GM19043 (cell line): ENCODE data around the gene TRIM9.
"Not testable (repeated sequence)": the region's sequence is repeated elsewhere in the genome, so short reads cannot be mapped to it uniquely, and the experiment has no call there.

Source experiments
- ATAC-seq: cut with Tn5 transposase; IDR thresholded peaks from one replicate; pipeline ENCODE4 v1.9.1; 2021; ENCODE audit warnings: low read depth; ENCODE audit not compliant: unreplicated experiment

TRIM9 gene

DNA sequence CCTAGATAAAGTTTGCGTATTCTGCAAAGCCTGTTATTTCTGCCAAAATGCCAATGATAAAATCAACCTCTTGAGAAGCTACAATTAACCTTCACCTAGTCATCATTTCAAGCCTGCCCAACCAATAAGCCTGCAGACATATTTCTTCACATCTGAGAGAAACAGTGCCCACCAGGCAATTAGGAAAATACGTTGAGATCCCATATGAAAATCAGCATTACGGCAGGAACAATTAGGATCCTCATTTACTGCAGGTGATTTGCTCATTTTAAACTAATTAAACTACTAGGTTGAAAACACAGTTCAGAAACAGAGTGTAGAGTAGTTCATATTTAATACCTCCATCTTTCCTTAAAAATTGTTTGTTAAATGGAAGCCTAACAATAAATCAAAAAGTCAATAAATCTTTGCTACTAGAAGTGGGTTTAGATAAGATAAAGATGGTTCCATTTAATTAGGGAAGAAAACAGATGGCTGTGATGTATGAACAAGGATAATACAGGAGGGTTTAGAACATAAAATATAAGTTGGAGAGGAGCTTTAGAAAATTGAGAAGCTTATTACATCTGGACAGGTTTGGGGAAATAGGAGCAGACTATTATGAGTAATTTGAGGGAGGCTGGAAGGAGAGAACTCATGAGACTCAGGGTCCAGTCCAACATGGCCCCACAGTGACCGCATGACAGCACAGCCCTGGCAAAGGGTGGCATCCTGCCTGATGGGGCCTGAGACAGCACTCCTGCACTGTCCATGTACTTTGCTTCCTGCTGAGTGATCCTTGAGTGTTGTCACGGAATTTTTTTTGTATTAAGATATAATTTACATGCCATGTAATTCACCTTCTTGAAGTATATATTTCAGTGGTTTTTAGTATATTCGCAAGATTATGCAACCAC is 123.8 kb downstream of the TRIM9 start:
- no peak for ATAC-seq

DNA sequence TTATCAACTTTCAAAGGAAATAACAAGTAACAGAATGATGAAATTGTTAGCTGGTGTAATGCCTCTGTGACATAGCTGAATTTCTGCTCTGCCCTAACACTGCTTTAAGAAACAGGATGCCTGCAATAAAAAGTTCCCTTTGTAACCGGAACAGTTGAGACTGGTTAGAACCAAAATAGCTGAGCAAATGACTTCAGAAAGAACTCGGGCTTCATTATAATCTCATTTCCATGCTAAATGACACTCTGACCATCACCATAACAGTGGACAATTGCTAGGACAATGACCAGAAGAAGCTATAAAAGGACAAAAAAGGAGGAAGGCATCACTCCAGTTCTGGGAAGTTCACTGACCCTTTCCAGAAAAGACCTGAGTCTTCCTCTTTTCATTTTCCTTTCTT is 127.1 kb downstream of the TRIM9 start:
- no peak for ATAC-seq

DNA sequence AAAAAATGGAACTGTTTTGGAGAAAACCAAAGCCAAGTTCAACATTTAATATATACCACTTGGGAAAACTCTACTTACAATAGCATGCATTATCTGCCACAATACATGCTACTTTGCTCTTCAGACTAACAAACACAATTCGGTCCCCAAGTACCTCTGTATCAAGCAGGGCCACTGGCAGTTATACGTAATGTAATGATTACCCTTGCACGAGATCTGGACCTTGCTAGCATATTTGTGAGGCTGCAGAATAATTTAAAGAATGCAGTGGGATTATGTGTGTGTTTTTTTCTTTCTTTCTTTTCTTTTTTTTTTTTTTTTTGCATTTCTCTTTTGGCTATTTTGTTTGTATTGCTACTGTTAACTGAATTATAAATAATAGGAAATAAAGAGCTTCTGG is 127.8 kb downstream of the TRIM9 start:
- ATAC-seq, result no peak

DNA sequence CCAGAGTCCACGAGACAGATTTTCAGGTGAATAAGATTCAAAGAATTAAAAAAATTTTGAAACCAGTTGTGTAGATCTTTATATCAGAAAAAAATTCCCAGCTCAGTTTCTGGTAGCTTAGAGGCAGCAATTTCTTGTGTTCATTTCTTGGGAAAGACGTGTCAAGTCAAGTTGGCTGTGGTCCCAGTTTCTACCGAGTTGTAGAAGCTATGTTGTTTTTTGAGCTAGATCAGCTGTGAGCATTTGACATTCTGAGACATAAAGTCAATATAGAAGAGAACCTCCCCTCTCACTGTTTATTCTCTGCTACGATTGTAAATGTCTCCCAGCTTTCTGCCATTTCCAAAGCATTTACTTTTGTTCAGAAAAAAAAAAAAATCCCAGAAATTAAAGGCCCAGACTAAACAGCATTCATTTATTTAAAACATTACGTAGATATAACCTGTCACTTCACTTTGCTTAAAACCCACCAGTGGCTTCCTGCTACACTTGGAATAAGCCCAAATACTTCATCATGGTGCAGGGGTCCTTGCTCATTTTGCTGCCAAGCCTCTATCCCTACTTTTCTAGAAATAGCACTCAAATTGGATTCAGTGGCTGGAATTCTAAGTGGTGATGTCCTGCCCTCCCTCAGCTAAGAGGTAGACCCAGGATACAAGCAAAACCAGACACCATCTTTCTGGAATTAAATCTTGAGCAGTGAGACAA is 130.1 kb downstream of the TRIM9 start:
- ATAC-seq, result no peak

DNA sequence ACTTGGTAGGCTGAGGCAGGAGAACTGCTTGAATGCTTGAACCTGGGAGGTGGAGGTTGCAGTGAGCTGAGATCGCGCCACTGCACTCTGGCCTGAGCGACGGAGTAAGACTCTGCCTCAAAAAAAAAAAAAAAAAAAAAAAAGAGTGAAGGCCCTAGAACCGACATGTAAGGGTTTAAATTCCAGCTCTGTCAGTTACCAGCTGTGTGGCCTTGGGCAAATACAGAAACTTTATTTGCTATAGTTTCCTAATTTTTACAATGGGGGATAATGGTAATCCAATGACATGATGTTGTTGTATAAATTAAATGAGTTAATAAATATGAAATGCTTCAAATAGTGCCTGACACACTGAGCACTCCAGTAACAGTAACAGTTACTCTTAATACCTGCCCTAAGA is 131.0 kb downstream of the TRIM9 start:
- ATAC-seq, result no peak

DNA sequence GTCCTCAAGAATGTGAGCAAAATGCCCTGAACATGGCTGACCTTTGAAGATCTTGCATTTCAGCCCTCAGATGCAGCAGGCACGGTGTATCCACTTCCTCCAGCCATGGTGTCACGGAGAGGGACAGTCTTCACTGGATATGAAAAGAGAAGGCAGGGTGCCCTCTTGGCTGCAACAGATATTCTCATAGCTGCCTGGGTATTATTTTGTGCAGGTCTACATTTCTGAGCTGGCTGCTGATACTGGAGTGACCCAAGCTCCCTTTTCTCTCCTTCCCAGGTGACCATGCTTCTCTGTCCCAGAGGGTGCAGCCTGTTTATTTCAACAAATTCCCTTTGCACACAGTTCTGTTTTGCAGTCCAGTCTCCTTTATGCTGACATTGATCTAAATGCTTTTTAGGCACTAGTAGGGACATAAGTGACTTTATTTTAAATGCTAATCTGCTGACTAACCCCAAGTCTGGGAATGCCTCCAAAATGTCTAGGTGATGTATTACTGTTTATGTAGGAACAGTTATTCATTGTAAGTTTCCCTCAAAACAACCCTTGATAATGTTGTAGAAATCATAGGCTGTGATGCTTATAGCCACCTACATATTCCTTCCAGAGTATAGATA is 133.2 kb downstream of the TRIM9 start:
- ATAC-seq, result no peak

DNA sequence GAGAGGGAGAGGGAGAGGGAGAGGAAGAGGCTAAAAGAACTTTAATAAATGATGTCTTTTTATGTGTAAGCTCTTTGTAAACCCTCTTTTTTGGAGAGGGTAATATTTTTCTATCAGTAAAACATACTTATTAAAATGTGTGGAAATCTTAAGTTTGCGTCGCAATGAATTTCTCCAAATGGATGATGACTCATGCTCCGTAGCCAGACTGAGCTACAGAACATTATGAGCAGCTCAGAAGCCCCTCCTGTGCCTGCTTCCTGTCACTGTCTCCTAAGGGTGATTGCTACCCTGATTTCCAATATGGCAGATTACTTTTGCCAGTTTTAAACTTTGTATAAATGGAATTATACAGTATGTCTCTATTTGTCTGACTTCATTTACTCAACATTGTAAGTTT is 137.6 kb downstream of the TRIM9 start:
- no peak for ATAC-seq

DNA sequence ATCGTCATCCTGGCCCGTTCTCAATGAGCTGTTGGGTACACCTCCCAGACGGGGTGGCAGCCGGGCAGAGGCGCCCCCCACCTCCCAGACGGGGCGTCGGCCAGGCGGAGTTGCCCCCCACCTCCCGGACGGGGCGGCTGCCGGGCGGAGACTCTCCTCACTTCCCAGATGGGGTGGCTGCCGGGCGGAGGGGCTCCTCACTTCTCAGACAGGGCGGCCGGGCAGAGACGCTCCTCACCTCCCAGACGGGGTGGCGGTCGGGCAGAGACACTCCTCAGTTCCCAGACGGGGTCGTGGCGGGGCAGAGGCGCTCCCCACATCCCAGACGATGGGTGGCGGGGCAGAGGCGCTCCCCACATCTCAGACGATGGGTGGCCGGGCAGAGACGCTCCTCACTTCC is 138.5 kb downstream of the TRIM9 start:
- ATAC-seq, result not testable (repeated sequence)

DNA sequence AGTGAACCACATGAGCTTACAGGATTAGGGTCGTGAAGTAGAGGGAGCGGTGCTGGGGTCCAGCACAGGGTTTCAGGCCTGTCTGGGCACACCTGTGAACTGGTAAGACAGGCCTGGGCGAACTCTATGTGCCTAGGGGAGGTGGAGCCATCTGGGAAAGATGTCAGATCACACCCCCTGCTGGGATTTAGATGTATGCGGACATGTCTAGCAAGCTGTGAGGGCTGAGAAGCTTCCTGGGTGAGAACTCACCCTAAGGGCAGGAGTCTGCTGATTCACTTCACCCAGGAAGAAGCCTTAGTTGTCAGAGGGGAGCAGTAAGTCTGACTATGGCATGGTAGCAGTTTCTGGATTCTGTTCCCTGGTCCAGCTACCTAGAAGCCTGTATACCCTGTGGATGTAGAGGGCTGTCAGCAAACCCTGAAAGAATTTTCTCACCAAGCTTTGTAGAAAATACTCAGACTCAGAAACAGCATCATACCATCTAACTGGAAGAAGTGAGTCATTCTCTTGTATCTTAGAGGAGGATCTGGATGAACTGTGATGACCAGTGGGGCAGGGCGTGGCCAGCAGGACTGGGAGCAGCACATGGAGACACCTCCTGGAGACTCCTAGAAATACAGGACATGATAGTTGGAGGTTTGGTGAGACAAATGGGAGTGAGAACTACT is 139.4 kb downstream of the TRIM9 start:
- ATAC-seq, result no peak

DNA sequence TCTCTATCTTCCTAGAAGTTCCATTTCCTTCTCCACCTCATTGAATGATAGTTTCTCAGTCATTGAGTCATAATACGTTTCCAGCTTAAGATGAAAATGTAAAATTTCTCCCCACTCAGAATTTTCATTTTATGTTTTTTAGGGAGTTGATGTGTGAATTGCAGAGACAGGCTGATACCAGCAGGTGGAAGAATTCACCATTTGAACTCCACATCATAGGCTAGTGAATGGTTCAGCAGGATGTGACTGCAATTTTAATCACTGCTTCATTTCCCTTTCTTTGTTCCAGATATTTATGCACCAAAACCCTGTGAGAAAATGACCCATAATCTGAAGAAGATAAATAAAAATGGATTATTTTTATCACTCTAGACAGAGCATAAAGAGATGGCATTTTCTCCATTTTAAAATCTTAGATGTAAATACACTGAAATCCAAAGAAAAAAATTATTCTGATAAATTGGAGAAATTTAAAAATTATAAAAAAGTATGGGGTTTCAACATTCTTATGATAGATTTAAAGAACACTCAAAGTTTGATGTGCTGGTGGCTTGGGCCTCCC is 140.0 kb downstream of the TRIM9 start:
- no peak for ATAC-seq

DNA sequence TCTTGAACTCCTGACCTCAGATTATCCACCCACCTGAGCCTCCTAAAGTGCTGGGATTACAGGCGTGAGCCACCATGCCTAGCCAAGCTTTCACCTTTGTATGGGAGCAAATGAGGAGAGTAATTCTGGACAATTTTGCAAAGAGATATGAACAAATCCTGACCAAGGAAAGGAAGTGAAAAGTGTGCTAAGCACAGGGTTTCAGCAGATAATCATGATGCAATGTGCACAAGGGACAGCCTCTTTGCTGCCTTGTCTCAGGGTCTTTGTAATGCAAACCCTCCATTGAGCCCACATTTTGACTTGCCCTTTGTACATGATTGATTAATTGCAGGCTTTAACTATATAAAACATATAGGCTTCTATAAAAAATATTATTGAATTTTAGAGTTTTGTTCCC is 141.4 kb downstream of the TRIM9 start:
- ATAC-seq, result no peak

DNA sequence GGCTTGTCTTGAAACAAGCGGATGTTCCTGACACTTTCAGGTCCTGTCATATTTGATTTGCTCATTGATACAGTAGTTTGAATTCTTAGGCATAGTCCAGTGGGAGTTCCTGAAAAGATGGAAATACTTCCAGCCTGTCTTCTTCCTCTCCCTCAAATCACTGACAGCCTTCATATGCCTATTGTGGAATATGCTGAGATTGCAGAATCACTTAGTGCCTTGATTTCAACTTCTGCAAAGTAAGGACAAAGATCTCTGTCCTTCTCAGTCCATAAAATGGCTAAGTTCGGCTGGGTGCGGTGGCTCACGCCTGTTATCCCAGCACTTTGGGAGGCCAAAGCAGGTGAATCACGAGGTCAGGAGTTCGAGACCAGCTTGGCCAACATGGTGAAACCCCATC is 143.9 kb downstream of the TRIM9 start:
- no peak for ATAC-seq

DNA sequence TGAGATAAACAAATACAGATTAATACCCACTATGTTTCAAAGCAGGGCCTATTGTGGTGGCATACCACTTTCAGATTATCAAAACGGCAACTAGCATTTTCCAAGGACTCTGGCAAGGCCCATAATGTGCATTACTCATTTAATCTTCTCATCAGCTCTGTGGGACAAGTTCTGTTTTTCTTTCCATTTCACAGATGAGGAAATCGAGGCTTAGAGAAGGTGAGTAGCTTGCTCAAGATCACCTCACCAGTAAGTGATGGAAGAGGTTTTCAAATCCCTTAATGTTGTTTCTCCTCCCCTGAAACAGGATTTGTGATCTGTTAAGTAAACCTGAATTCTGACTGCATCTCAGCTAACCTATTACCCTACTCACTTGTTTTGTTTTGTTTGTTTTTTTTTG is 146.7 kb downstream of the TRIM9 start:
- ATAC-seq, result no peak

DNA sequence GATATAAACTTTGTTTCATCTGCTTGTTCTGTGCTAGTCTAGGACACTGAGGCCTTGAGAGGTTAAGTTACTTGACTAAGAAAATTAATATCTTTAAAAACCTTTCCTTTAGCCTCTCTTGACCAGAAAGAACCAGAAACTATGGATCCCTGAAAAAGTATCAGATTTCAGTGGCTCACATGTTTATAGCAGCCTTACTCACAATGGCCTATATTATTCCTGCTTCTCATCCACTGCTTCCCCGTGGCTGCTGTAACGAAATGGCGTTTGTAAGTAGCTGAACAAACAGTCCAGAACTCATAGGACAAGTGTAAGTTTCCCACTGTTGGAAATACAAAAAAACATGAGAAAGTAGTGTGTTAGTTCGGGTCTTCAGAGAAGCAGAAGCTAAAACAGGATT is 147.5 kb downstream of the TRIM9 start:
- ATAC-seq, result no peak

DNA sequence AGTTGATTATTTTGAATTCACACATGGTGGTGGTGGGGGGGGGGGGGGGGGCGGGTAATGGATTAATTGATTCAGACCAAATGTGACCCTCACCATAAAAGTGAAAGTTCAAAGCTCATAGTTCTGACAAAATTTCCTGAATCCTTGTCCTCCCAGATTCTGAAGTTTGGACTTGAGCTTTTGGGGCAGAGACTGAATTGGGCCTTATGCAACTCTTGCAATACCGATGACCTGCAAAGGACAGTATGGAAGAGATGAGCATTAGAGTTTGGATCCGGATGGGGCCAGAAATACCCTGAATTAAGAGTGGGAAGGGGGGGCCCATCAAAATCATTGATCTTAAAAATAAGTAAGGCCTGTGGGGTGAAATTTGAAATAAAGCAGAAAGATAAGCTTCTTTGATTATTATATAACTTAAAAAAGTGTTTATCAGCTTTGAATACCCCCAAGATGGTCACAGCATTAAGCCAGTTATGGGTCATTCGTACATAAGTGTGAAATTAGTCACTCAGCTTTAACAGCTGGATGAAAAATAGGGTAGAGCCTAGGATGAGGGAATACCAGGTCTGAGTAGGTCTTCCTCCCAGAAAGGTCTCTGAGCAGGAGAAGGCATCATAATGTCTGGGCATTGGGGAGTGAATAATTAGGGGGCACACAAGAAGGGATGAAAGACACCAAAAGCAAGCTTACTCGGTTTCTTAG is 148.5 kb downstream of the TRIM9 start:
- no peak for ATAC-seq

DNA sequence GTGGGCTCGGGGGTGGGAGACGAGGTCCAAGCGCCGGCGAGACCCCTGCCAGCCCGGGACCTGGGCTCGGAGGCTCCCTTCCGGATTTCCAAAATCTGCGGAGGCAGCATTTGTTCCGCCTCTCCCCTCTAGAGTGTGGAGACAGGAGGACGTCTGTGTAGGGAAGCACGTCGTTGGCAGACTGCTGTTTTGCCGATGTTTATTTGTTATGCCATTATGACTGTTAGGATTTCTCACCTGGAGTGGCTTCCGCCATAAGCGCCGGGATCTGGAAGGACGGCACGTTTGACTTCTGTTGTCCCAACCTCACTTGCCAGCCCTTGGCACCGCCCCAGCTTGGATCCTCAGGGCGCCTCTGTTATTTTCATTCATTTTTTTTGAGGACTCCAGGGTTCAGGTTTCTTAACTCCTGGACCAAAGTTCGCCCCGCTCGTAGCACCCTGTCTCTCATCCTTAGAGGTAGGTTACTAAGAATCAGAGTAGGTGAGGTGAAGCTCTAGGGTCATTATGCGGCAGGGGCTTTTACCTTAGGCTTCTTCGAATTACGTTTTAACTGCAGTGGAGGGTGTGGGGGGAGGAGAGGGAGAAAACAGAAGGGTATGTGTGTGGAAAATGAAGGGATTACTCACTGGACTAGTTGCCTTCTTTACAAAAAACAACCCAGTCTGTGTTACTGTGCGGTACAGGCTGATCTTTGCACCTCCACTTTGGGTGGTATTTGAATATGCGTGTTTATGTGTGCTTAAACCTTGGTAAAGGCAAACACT is 150.1 kb downstream of the TRIM9 start:
- ATAC-seq, result peak; percentile 27

DNA sequence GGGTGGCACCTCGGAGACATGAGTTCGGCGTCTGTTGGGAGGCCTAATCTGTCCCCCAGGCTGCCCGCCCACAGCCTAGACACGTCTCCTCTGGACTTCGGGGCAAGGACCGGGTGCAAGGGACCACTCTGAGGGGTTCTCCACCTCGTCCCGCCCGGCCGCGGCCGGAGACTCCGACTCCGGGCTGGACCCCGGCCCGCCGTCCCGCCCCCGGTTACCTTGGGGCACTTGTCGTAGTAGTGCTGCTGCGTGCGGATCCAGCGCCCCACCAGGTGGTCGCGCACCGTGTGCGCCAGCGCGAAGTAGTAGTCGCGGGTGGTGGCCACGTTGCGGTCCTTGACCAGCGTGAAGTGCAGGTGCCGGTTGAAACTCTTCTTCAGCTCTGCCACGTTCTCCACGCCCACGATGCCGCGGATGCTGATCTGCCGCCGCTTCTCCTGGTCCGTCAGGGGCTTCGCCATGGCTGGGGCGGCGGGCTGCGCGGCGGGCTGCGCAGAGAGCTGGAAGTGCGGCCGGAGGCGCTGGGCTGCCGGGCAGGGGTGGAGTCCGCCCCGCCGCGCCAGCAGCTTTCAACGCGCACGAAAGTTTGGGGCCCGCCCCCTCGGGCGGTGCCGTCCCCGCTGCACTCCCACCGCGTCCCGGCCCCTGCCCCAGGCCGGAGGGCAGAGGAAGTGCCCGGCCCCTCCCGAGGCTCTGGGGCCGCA is 150.8 kb downstream of the TRIM9 start, which contains the start of gene PYGL:
TSS of gene PYGL (minus strand) at position 541 of the 704 bp plus-strand sequence. CDS start at position 461, 80 bp downstream.
- ATAC-seq, result peak; percentile 47

DNA sequence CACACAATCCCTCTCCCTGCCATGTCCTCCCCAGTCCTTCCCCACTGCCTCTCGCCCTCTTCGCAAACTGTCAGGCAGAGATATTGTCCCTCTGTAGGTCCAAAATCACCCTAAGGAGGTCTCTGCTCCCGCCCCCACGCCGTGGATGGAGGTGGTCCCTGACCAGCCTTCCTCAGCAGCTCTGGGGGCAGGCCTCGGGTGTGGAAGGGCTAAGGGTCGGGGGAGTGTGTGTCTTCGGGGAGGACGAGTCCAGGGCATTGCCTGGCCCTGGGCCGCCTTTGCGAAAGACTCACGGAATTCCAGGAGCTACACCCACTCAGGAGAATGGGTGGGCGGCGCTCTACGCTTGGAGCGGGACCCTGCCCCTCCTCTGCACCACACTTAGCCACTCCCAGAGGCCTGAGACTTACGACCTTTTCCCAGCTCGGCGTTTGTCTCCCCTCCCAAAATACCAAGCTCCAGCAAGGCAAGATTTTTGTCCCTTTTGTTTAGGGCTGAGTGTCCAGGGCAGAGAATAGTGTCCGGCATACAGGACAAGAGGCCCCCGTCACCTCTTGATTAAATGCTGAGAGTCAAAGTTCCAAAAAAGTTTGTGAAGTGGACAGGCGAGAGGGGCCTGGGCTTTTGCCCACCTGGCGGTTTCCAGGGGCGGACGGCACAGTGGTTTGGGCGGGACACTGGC is 151.5 kb downstream of the TRIM9 start:
- ATAC-seq, result no peak
